ENCODE data around the gene TPST1. TPM values are rescaled to one million over a fixed set of nuclear protein-coding genes. Genes with fewer than 3 reads are reported as not detected.

The TPST1 gene
- total RNA-seq, 2 experiments from 2014 or later: 1.9 to 2.6 TPM

- Histone ChIP-seq H3K27ac (ENCODE audit: low read depth in 1 of 2, low read length in 2 of 2) (no peak overlapping the region), H3K4me1 (ENCODE audit: insufficient read depth, low read length) (no peaks in the 10 kb centered on the region), H3K27me3 (ENCODE audit: control insufficient read depth in 1 of 2, insufficient read depth in 2 of 2, low read length in 2 of 2) (peaks cover 0 to 4% of the 10 kb centered on the region in 2 experiments), H3K36me3 (ENCODE audit: insufficient read depth, low read length) (no peaks in the 10 kb centered on the region), H3K4me3 (ENCODE audit: low read length) (no peak overlapping the region), H3K9me3 (ENCODE audit: control insufficient read depth in 1 of 2, insufficient read depth in 1 of 2, low read length in 2 of 2) (peaks cover 14 to 18% of the 10 kb centered on the region in 2 experiments)
- H3K4me1 Mint-ChIP-seq (ENCODE audit: low read depth): no peaks in the 10 kb centered on the region
- peaks cover 13% of the 10 kb centered on the region for H3K9me3 Mint-ChIP-seq
- ATAC-seq (ENCODE audit: poor library complexity) (no peak), DNase-seq (no peak)
- no peaks in the 10 kb centered on the region for H3K27me3 Mint-ChIP-seq
- intact Hi-C loops (cut with DNase I, micrococcal nuclease): no loop called here
- peaks cover 19% of the 10 kb centered on the region for H3K36me3 Mint-ChIP-seq (ENCODE audit: low read depth)
- ChIA-PET CTCF (no interaction called here), POLR2A (no interaction called here)
- no peak overlapping the region for H3K4me3 Mint-ChIP-seq
- no peak overlapping the region for H3K27ac Mint-ChIP-seq
- TF ChIP-seq, protein P1, sequence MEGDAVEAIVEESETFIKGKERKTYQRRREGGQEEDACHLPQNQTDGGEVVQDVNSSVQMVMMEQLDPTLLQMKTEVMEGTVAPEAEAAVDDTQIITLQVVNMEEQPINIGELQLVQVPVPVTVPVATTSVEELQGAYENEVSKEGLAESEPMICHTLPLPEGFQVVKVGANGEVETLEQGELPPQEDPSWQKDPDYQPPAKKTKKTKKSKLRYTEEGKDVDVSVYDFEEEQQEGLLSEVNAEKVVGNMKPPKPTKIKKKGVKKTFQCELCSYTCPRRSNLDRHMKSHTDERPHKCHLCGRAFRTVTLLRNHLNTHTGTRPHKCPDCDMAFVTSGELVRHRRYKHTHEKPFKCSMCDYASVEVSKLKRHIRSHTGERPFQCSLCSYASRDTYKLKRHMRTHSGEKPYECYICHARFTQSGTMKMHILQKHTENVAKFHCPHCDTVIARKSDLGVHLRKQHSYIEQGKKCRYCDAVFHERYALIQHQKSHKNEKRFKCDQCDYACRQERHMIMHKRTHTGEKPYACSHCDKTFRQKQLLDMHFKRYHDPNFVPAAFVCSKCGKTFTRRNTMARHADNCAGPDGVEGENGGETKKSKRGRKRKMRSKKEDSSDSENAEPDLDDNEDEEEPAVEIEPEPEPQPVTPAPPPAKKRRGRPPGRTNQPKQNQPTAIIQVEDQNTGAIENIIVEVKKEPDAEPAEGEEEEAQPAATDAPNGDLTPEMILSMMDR (IDR thresholded peaks at IDR 0.05): no peak
Observed at GRCh38 chr7:66333443-66333842, 128.3 kb downstream of the TPST1 start.

GRCh38 chr7:66335318-66335717 is 130.2 kb downstream of the TPST1 start:
- H3K4me1 Mint-ChIP-seq (ENCODE audit: low read depth): no peaks in the 10 kb centered on the region
- intact Hi-C loops (cut with DNase I, micrococcal nuclease): no loop called here
- Histone ChIP-seq H3K27me3 (ENCODE audit: control insufficient read depth in 1 of 2, insufficient read depth in 2 of 2, low read length in 2 of 2) (peaks cover 0 to 4% of the 10 kb centered on the region in 2 experiments), H3K4me1 (ENCODE audit: insufficient read depth, low read length) (no peaks in the 10 kb centered on the region), H3K27ac (ENCODE audit: low read depth in 1 of 2, low read length in 2 of 2) (no peak overlapping the region), H3K9me3 (ENCODE audit: control insufficient read depth in 1 of 2, insufficient read depth in 1 of 2, low read length in 2 of 2) (peaks cover 14 to 23% of the 10 kb centered on the region in 2 experiments), H3K36me3 (ENCODE audit: insufficient read depth, low read length) (no peaks in the 10 kb centered on the region), H3K4me3 (ENCODE audit: low read length) (no peak overlapping the region)
- ATAC-seq (ENCODE audit: poor library complexity) (no peak), DNase-seq (no peak)
- H3K4me3 Mint-ChIP-seq: no peak overlapping the region
- peaks cover 18% of the 10 kb centered on the region for H3K9me3 Mint-ChIP-seq
- CTCF ChIA-PET: no interaction called here
- POLR2A ChIA-PET: no interaction called here
- no peak overlapping the region for H3K27ac Mint-ChIP-seq
- H3K36me3 Mint-ChIP-seq (ENCODE audit: low read depth): peaks cover 19% of the 10 kb centered on the region
- TF ChIP-seq, protein P1 (IDR thresholded peaks at IDR 0.05): no peak
- H3K27me3 Mint-ChIP-seq: no peaks in the 10 kb centered on the region

DNA sequence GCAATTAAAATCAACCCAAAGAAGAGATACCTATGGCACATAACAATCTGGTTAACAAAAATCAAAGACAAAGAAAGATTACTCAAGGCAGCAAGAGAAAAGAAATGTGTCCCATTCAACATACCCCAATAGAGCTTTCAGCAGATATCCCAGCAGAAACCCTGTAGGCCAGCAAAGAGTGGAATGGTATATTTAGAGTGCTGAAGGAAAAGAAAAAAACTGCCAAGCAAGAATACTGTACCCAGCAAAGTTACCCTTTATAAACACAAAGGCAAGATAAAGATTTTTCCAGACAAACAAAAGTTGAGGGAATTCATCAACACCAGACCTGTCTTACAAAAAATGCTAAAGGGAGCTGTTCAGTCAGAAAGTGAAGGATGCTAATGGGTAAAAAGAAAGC is 131.6 kb downstream of the TPST1 start:
- H3K36me3 Mint-ChIP-seq (ENCODE audit: low read depth): peaks cover 19% of the 10 kb centered on the region
- CTCF ChIA-PET: no interaction called here
- no peak overlapping the region for H3K27ac Mint-ChIP-seq
- Histone ChIP-seq H3K27ac (ENCODE audit: low read depth in 1 of 2, low read length in 2 of 2) (no peak overlapping the region), H3K36me3 (ENCODE audit: insufficient read depth, low read length) (no peaks in the 10 kb centered on the region), H3K27me3 (ENCODE audit: control insufficient read depth in 1 of 2, insufficient read depth in 2 of 2, low read length in 2 of 2) (peaks cover 0 to 4% of the 10 kb centered on the region in 2 experiments), H3K9me3 (ENCODE audit: control insufficient read depth in 1 of 2, insufficient read depth in 1 of 2, low read length in 2 of 2) (peaks cover 14 to 23% of the 10 kb centered on the region in 2 experiments), H3K4me3 (ENCODE audit: low read length) (no peak overlapping the region), H3K4me1 (ENCODE audit: insufficient read depth, low read length) (no peaks in the 10 kb centered on the region)
- DNase-seq (no peak), ATAC-seq (ENCODE audit: poor library complexity) (no peak)
- H3K27me3 Mint-ChIP-seq: no peaks in the 10 kb centered on the region
- H3K4me1 Mint-ChIP-seq (ENCODE audit: low read depth): no peaks in the 10 kb centered on the region
- H3K4me3 Mint-ChIP-seq: no peak overlapping the region
- POLR2A ChIA-PET: no interaction called here
- intact Hi-C loops (cut with DNase I, micrococcal nuclease): no loop called here
- TF ChIP-seq, protein P1 (IDR thresholded peaks at IDR 0.05): no peak
- H3K9me3 Mint-ChIP-seq: peaks cover 18% of the 10 kb centered on the region

All from CD4-positive, alpha-beta T cell (primary cell).